Brain pericyte (primary cell): ENCODE data around the gene RFLNA.
"Not testable (repeated sequence)": the region's sequence is repeated elsewhere in the genome, so short reads cannot be mapped to it uniquely, and the experiment has no call there.

Experiments
- DNase-seq: peaks from one replicate; pipeline ENCODE4 v3.0.0-alpha.2; 2012; ENCODE audit warnings: low read depth, low spot score

RFLNA gene

DNA sequence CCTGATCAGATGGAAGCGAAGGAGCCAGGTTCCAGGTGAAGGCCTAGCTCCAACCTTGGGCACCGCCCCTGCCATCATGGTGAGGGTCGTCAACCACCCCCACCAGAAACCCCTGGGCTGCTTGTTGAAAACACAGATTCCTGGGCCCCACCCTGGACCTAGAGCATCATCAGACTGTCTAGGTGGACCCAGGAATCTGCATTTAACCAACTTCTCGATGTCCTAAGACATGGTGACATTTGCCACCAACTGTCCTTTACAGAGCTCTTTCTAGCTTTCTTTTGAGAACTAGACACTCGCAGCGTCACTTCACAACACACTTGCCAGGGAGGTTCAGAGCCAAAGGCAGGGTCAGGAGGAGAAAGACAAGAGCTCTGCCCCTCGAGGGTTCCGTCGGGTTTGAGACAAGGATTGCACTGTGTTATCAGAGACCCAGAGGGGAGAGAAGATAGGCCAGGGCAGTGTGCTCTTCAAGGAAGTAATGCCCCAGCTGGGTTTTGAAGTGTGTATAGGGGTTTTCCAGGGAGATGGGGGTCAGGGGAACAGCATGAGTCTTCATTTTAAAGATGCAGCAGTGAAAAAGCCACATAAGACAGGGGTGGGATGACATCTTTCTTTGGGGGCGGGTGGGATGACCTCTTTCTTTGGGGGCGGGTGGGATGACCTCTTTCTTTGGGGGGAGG lies 24.6 kb downstream of the RFLNA start:
- no peak for DNase-seq

DNA sequence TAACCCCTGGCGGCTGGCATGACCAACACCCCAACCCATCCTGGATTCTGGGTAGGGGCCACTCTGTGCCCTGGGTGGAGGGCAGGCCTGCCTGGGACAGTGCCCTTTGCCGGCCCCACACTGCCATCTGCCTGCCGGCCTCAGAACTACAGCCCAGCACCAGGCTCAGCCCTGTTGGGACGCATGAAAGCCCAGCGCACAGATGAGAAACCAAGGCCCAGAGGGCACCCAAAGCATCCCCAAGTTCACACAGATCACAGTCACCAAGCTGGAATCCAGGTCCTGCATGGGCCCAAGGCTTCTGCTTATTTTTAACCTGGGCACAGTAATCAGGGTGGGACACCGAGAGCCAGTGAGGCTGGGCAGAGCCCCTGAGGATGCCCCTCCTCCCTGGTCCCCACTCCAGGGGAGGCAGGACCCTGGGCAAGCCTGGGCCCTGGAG lies 26.2 kb downstream of the RFLNA start:
- DNase-seq = no peak

DNA sequence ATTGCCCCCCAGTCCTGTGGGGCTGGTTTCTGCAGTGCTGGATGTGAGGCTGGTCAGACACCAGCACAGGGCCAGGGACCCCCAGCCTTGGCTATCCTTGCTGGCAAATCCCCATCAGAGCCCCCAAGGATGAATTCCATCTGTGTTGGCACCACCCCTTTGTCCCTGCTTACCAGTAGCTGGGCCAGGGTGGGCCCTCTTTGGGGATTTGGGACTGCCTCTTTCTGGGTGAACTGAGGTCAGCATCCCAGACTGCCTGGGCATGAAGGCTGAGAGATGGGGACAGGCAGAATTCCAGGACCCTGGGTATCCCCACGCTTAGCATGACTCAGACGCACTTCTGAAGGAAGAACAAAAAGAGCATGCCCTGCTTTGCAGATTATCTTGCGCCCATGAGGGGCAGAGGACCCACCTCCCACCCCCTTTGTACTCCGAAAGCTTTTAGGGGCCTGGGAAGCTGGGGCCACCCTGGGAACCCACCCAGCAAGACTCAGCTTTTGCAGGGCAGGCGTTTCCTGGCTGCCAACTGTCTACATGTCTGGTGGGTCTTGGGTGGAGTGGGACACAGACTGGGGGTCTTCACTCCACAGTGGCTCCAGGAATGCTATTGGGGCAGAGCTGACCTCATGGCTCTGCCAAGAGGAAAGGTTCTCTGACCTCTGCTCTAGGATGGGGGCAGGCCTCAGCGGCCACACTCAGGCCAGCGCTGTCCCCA lies 26.8 kb downstream of the RFLNA start:
- DNase-seq = no peak

DNA sequence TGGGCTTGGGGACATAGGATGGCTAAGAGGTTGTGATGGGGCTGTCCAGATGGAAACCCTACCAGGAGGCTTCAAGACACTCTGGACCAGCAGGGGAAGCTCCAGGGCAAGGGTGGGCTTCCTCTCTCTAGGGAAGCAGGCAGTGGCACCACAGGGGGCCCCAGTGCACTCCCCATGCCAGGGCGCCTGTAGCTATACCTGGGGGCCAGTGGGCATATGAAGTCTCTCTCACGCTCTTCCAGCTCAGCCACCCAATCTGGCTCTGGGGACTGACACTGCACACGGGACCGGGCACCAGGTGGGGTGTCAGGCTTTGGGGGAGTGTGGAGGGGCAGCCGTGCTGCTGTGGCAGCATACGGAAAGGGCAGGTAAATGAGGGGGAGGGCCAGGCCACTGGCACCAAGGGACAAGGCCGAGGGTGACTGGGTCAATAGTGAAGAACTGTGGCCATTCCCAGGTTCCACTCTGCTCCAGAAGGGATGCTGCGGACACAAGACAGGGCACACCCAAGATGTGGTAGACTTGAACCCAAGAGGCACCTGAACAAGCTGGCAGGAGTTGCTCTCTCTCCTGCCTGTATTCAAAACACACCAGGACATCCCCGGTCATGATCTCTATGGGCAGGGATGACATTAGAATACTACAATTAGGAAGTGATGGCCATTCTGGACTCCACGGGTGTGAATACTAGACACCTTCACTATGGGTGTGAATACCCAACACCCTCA lies 27.5 kb downstream of the RFLNA start:
- no peak for DNase-seq

DNA sequence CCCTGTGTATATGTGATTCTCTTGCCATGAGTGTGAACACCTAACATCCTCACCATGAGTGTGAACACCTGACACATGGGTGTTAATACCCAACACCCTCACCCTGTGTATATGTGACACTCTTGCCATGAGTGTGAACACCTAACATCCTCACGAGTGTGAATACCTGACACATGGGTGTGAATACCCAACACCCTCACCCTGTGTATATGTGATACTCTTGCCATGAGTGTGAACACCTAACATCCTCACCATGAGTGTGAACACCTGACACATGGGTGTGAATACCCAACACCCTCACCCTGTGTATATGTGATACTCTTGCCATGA lies 28.1 kb downstream of the RFLNA start:
- not testable (repeated sequence) for DNase-seq

DNA sequence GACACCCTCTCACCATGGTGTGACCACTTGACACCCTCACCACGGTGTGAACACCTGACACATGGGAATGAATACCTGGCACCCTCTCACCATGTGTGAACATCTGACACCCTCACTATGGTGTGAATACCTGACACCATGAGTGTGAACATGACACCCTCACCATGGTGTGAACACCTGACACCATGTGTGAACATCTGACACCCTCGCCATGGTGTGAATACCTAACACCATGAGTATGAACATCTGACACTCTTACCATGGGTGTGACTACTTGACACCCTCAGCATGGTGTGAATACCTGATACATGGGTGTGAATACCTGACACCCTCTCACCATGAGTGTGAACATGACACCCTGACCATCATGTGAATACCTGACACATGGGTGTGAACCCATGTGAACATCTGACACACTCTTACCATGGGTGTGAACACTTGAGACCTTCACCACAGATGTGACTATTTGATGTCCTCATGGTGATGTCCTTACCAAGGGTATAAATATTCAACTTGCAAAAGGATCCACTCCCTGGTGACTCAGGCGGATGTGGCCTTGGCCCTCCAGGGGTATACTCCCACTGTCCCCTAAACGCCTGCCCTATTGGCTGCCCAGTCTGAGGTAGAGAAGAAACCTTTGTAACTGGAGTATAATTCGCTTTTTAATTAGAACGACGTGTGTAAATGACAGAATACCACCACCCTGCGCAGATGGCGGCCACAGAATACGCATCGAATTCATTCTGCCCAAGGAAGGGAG lies 29.1 kb downstream of the RFLNA start:
- DNase-seq = no peak

DNA sequence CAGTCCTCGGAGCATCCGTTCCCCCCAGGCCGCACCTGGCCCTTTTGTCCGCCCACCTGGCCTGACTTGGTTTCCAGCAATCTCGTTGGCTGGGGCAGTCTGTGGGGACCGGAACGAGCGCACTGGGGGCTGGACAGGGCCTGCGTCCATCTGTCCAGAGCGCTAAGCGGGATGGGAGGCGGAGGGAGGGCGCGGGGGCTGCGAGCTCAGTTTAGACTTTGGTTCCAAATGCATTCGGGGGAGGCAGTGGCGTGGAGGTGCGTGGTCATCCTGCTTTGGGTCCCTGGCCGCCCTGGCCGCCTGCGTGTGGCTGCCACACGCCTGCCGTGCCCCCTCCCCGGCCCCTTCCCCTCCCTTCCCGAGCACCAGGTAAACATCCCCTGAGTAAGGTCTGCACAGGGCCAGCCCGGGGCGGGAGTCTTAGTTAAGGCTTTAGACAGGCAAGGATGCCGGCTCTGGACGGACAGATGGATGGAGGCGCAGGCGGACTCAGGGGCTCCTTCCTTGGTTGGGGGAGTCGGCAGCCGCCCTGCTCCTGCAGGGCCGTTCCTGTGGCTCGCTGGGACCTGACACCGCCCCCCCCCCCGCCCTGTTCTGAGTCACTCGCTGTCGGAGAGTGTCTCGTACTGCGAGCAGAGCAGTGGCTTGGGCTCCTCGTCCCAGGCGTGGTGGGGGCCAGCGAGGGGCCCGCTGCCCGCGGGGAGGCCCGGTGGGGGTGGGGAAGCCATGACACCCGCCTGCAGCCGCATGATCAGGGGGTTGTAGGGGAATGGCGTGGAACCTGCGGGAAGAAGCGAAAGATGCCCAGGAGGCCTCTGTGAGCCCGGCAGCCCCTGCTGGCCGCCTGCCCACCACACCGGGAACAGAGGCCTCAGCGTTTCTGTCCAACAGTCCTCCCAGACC lies 30.2 kb downstream of the RFLNA start:
- no peak for DNase-seq

DNA sequence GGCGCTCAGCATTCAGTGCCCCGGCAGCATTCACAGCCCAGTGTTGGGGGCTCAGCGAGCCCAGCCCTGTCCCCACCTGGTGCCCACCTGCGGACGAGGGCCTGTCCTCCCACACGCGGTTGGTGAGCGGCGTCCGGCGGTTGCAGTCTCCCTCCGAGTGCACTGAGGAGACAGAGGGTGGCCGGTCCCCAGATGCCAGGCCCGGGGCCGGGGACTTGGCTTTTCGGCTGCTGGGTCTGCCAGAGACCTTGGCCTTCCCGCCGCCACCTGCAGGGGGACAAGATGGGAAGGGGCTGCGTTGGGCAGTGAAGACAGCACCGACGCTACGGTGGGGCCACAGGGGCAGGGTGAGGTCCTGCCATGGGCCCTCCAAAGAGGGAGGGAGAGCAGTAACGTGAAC lies 31.2 kb downstream of the RFLNA start:
- no peak for DNase-seq

DNA sequence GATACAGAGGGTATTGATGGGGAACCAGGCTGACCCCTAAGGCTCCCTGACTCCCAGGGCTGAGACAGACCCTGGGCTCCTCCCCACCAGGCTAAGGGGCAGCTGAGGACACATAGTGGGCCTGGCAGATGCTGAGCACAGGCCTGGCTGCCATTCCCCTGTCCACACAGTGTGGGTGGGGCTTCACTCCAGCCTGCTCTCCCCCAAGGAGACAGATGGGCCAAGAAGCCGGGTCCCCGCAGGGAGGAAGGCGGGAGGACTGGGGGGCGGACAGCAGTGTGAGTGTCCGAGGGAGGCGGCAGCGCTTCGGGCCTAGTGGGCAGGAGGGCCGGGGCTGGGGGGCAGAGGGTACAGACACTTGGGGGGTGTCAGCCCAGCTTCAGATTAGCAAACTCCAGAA lies 32.0 kb downstream of the RFLNA start:
- DNase-seq = no peak

DNA sequence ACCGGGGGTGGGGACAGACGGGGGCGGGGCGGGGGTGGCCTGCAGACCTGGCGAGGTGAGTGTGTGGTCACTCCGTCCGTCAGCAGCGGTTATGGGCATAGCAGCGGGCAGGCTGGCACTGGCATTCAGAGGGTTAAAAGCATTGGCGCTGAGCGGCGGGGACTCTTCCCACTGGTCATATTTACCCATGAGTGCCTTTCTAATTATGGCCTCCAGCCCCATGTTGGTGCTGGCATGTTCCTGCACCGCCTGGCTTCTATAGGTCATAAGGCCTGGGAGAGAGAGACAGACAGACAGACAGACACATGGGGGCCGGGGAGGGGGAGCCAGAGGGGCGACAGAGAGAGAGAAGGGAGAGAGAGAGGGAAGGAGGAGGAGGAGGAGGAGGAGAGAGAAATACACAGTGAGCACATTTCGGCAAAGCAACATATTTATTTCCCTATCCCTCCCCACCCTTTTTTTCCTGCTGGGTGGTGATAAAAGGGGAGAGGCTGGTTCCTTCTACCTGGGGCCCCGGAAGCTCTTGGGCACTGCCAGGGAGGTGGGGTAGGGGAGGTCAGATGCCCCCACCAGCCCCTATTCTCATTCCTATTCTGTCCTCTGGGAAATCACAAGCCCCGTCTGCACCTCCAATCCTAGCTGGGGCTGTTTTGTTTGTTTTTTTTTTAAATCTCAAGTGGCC lies 32.6 kb downstream of the RFLNA start:
- no peak for DNase-seq

DNA sequence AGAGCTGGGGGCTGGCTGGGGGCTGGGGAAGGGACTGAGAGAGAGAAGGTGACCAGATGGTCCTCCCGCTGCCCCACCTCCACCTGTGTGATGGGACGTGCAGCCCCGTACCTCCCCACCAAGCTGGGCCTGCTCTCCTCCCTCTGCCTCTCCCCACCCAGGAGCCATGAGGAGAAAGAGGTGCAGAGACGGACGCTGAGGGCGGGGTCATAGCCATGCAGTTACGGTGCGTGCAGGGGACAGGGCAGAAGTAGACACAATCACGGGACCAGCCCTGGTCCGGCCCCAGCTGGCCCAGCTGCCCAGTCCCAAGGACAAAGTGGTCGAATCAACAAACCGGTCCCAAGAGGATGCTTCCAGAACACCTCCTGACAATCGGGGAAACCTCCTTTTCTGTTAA lies 33.2 kb downstream of the RFLNA start:
- DNase-seq = no peak

DNA sequence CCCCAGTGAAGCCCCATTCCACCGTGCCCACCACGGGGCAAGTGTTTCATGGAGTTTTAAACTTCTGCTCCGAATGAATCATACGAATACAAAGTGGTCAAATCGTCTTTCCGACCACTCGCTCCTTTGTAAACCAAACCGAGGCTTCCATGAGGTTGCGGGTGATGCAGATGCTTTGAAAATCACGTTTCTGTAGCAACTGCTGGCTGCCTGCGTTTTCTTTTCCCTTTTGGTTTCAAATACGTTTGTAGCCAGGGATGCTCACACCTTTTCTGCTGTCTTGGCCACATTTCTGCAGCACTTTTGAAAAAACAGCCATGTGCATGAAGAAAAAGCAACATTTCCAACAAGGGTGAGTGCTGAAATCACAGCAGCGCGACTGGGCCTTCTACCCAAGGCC lies 33.7 kb downstream of the RFLNA start:
- DNase-seq = no peak

DNA sequence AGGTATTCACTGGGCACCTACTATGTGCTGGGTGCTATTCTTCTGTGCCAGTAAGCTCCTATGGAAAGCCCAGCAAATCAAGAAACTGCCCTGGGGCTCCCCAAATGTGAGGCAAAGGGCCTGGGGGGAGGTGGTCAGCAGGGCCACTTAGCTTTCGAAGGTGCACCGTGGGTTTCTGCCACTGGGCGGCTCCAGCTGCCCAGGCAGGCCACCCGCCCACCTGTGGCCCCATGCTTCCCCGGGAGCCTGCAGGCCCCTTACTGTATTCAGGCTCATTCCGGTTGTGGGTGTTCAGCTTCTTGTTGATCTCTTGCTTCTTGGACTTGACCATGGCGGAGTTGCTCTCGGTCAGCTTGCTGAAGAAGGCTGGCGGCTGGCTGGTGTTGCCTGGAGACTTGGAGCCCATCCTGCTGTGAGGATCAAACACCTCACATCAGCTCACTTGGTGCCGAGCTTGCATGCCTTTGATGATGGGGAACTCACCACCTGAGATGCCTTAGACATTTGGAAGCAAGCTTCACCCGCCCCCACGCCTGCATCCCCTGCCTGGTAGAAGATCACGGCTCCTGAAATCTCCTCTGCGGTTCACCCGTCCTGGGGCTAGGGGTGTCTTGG lies 37.3 kb downstream of the RFLNA start:
- no peak for DNase-seq

DNA sequence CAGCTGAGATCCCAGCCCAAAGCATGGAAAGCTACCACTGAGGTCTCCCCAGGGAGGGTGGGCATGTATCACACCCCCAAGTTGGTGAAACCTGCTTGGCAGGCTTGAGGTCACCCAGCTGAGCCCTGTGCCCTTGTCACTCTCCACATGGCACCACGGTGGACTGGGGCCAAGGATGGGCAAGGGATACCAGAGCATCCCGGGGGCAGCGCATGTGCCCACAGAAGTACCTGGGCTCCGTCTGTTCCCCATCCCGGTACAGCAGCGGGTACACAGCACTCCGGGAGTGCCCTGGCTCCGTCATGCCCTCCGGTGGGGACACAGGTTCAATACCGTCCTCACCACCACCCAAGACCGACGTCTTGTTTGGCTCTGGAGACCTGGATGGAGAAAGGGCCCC lies 38.0 kb downstream of the RFLNA start:
- no peak for DNase-seq

DNA sequence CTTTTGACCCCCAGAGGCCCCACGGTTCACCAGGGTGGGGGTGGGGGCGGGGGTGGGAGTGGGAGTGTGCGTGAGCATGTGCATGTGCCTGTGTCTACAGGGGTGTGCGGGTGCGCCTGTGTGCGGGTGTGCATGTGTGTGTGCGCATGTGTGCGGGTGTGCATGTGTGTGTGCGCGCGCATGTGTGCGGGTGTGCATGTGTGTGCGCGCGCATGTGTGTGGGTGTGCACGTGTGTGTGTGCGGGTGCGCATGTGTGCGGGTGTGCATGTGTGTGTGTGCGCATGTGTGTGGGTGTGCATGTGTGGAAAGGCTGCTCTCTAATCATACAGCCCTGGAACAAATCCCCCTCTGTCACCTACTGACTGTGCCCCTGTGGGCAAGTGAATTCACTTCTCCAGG lies 38.8 kb downstream of the RFLNA start:
- DNase-seq = no peak

DNA sequence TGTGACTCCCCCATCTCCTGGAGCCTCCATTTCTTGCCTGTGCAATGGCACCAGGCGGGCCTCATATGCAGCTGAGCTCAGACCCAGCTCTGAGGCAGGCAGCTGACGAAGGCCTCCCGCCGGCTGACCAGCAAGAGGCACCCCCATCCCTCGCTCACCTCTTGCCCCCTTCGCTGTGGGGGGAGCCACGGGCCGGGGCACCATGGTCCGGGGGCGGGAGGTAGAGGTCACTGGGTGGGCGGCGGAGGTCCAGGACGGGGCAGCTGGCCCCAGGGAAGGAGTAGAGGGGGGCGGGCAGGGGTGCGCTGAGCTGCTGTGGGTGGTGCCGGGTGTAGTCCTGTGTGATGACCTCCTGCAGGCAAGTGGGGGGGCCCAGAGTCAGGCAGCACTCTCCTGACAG lies 39.4 kb downstream of the RFLNA start:
- no peak for DNase-seq

DNA sequence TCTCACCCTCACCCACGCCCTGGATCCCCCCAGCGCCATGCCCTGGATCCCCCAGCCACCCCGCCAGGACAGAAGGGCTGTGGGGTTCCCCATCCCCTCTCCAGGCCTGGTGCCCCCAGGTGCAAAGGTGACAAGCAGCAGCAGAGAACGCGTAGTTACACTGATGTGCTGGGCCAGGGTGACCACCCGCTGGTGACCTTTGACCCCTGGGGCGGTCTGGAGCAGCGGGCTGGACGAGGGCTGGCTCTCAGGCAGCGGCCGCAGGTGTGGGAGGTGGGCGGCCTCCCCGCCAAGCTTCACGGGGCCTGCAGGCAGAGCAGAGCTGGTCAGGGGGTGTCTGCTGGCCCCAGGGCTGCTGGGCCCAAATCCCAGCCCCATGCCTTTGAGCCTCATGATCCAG lies 40.1 kb downstream of the RFLNA start:
- DNase-seq = no peak

DNA sequence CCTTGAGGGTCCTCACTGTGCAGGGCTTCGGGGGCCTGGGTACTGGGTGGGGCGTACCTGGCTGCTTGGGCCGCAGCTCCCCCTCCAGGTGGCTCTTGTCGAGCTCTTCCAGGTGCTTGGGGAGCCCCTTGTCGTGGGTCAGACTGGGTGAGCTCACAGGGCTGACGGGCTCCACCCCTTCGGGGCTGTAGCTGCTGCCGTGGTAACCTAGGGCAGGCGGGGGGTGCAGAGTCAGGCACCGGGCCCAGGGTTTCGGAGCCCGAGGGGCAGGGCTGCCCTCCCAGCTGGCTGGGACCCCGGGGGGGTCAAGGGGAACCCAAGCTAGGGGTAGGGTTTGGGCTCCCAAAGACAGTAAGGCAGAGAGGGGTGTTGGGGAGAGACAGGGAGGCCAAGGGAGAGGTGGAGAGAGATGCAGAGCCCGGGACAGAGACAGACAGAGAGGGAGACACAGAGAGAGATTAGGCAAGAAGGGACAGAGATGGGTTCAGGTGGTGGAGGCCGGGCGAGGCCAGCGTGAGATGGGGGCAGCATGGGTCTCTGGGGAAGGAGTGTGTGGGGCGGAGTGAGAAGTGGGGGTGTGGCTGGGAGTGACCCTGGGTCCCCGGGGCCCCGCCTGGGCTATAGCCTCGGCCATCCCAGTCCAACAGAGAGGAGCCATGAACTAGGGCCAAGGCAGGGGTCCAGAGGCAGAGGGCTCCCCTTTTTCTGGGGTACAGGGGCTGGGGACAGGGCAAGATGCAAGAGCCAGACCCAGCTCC lies 40.7 kb downstream of the RFLNA start:
- no peak for DNase-seq

DNA sequence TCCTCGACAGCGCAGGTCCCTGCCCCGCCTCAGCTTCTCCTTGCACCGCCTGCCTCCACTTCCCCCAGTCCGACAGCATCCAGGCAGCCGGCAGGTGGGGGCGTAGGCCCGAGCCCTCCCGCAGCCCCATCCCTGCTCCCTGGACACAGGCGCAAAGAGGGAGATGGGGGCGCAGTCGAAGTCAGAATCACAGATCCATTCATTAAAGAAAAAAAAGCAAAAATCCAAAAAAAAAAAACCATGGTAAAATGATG lies 41.2 kb downstream of the RFLNA start:
- DNase-seq = no peak
